ENCODE data around the gene CUX1. TPM values are rescaled to one million over a fixed set of nuclear protein-coding genes. Genes with fewer than 3 reads are reported as not detected.

CUX1 gene
- total and polyA plus RNA-seq, 2 of the 13 experiments (the other 11 are each of a cell fraction or from before 2014, with no cell fraction given) = 13.7 to 14.9 TPM

DNA sequence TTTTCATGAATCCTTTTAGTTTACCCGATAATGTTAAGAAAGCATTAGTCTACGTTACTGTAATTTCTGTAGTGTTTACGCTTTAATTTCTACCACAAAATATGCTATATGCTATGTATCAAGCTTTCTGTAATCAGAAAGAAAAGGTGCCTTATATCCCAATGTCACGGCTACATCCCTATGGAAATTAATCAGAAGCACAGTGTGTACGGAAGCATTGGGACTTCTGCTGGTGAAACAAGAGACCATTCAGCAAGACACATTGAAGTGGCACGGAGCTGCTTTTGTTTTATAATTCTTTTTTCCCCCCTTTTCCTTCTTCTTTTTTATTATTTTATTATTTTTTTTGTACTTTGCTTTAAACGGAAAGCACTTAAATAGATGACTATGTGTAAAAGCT, 438.1 kb downstream of the CUX1 start (continued):
- TF ChIP-seq, protein P1, sequence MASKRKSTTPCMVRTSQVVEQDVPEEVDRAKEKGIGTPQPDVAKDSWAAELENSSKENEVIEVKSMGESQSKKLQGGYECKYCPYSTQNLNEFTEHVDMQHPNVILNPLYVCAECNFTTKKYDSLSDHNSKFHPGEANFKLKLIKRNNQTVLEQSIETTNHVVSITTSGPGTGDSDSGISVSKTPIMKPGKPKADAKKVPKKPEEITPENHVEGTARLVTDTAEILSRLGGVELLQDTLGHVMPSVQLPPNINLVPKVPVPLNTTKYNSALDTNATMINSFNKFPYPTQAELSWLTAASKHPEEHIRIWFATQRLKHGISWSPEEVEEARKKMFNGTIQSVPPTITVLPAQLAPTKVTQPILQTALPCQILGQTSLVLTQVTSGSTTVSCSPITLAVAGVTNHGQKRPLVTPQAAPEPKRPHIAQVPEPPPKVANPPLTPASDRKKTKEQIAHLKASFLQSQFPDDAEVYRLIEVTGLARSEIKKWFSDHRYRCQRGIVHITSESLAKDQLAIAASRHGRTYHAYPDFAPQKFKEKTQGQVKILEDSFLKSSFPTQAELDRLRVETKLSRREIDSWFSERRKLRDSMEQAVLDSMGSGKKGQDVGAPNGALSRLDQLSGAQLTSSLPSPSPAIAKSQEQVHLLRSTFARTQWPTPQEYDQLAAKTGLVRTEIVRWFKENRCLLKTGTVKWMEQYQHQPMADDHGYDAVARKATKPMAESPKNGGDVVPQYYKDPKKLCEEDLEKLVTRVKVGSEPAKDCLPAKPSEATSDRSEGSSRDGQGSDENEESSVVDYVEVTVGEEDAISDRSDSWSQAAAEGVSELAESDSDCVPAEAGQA (IDR thresholded peaks at IDR 0.05; ENCODE audit: low read depth) = no peak
- TF ChIP-seq, protein P1 (CRISPR knock-in tag; IDR thresholded peaks at IDR 0.05; ENCODE audit: borderline replicate concordance) = no peak
- TF ChIP-seq SIN3A (IDR thresholded peaks at IDR 0.05; ENCODE audit: borderline replicate concordance, low read depth, low read length) (no peak), ZNF160 (CRISPR knock-in tag; IDR thresholded peaks at IDR 0.05) (no peak), ZNF562 (CRISPR knock-in tag; IDR thresholded peaks at IDR 0.05; ENCODE audit: borderline replicate concordance) (no peak), ZNF713 (CRISPR knock-in tag; IDR thresholded peaks at IDR 0.05) (no peak)

DNA sequence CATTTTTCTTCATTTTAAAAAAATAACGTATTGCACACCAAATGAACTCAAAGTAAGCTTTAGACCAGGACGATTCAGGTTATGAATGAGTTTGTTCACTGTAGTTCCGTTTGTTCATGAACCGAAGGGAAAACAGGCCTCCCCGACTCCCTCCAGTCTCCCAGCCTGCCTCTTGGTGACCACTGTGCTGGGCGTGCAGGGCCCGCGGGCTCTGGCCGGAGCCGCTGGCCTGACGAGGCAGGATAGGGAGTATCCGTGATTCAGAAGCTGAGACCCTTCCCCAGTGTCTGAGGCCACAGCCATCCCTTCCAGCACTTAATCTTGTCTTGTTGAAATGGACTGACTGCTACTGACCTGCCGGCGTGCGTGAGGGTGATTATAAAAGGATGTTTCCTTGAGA, 438.5 kb downstream of the CUX1 start:
- intact Hi-C loops (cut with micrococcal nuclease; ENCODE audit: unreplicated experiment) = no loop called here
- WGBS (ENCODE audit: low lambda C conversion rate) = 71% methylated on average over 15 of the region's 15 CpGs
- in situ Hi-C loops (cut with HindIII; ENCODE audit: extremely low pct_ligation_motif_present, low pct_unique_long_range_greater_than_20kb) = loop anchor here (10.0 to 25.0 kb wide), 2 partner anchors 441 to 569 kb away; partner anchors contain the start of gene CUX1
- Histone ChIP-seq H3K27ac (ENCODE audit: extremely low read length, insufficient read depth, low read length) (peak overlapping the region; percentile 43), H3K27me3 (ENCODE audit: control insufficient read depth in 1 of 2, insufficient read depth in 2 of 2, low read length in 2 of 2) (no peaks in the 10 kb centered on the region), H2AFZ (ENCODE audit: low read length) (no peak overlapping the region), H3K9ac (ENCODE audit: insufficient read depth, low read depth, low read length) (no peak overlapping the region), H3K79me2 (ENCODE audit: insufficient read depth, low read length) (no peaks in the 10 kb centered on the region), H3K4me3 (replicated peaks in 1 of 3; ENCODE audit: insufficient read depth in 1 of 3, low read depth in 2 of 3, low read length in 3 of 3) (no peak overlapping the region), H3K9me3 (ENCODE audit: low read length) (no peaks in the 10 kb centered on the region), H3K4me1 (ENCODE audit: insufficient read depth, low read length) (peaks cover 70% of the 10 kb centered on the region), H4K20me1 (ENCODE audit: insufficient read depth, low read length) (no peaks in the 10 kb centered on the region), H3K36me3 (replicated peaks in 1 of 2; ENCODE audit: control insufficient read depth in 1 of 2, insufficient read depth in 2 of 2, low read length in 2 of 2) (no peaks in the 10 kb centered on the region), H3K4me2 (ENCODE audit: low read depth, low read length) (no peak overlapping the region; the same call in 1 of the 2 replicates)
- no TSS peak for BruUV-seq (replicated peaks)
- ChIA-PET CTCF (ENCODE audit: low intra/inter-chr PET ratio, low total read pairs) (no interaction called here), POLR2A (no interaction called here)
- ATAC-seq (no peak), FAIRE-seq (no peak), DNase-seq (ENCODE audit: low spot score) (no peak)
- TF ChIP-seq TMF1 (CRISPR knock-in tag; IDR thresholded peaks at IDR 0.05; ENCODE audit: low read depth) (no peak), ZNF598 (CRISPR knock-in tag; IDR thresholded peaks at IDR 0.05; ENCODE audit: borderline replicate concordance) (no peak), RBM22 (optimal IDR thresholded peaks at IDR 0.05; ENCODE audit: low read length) (peak; percentile 27), ZNF326 (CRISPR knock-in tag; IDR thresholded peaks at IDR 0.05; ENCODE audit: borderline replicate concordance) (no peak), ZNF20 (CRISPR knock-in tag; IDR thresholded peaks at IDR 0.05) (no peak)
- TF ChIP-seq, protein P2, sequence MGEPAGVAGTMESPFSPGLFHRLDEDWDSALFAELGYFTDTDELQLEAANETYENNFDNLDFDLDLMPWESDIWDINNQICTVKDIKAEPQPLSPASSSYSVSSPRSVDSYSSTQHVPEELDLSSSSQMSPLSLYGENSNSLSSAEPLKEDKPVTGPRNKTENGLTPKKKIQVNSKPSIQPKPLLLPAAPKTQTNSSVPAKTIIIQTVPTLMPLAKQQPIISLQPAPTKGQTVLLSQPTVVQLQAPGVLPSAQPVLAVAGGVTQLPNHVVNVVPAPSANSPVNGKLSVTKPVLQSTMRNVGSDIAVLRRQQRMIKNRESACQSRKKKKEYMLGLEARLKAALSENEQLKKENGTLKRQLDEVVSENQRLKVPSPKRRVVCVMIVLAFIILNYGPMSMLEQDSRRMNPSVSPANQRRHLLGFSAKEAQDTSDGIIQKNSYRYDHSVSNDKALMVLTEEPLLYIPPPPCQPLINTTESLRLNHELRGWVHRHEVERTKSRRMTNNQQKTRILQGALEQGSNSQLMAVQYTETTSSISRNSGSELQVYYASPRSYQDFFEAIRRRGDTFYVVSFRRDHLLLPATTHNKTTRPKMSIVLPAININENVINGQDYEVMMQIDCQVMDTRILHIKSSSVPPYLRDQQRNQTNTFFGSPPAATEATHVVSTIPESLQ (CRISPR knock-in tag; conservative IDR thresholded peaks at IDR 0.05) = no peak
- TF ChIP-seq, protein P3, sequence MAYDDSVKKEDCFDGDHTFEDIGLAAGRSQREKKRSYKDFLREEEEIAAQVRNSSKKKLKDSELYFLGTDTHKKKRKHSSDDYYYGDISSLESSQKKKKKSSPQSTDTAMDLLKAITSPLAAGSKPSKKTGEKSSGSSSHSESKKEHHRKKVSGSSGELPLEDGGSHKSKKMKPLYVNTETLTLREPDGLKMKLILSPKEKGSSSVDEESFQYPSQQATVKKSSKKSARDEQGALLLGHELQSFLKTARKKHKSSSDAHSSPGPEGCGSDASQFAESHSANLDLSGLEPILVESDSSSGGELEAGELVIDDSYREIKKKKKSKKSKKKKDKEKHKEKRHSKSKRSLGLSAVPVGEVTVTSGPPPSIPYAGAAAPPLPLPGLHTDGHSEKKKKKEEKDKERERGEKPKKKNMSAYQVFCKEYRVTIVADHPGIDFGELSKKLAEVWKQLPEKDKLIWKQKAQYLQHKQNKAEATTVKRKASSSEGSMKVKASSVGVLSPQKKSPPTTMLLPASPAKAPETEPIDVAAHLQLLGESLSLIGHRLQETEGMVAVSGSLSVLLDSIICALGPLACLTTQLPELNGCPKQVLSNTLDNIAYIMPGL (CRISPR knock-in tag; IDR thresholded peaks at IDR 0.05; ENCODE audit: borderline replicate concordance in 1 of 2, low read depth in 1 of 2) = no peak
